Measurements from ENCODE around the gene TEX52.

DNA sequence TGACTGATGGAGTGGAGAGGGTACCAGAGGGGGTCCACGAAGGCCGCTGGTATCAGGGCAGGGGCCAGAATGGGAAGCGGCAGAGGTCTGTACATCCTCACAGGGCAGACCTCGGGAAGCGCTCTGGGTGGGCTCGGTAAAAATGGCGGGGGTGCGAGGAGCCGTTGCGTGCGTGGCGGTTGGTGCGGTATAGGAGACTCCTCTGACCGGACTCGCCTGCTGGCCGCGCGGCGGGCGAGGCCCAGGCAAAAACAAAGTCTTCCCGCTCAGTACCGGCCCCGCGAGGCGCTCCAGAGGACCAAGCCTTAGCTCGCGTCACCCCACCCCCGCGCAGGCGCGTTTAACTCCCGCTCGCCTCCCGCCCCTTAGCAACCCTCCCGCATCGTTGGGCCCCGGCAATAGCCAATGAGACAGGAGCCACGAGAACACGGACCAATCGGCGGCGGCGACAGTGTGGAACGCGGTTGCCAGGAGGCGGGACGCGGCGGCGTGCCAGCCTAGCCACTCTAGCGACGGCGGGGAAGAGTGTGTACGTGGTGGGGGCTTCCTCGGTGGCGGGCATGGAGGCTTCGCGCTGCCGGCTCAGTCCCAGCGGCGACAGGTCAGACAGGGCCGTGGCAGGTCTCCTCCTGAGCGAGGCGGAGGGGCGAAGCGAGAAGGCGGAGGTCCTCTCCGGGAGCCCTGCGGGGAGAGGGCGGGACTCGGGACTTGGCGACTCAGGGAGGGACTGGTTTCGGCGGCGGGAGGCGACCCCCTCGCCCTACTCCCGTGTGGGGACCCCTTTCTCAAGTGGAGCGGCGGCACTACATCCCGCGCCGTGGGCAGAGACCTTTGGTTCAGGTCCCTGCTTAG is 33.8 kb upstream of the TEX52 start, which contains the start of gene TULP3:
- TF ChIP-seq, protein P1, sequence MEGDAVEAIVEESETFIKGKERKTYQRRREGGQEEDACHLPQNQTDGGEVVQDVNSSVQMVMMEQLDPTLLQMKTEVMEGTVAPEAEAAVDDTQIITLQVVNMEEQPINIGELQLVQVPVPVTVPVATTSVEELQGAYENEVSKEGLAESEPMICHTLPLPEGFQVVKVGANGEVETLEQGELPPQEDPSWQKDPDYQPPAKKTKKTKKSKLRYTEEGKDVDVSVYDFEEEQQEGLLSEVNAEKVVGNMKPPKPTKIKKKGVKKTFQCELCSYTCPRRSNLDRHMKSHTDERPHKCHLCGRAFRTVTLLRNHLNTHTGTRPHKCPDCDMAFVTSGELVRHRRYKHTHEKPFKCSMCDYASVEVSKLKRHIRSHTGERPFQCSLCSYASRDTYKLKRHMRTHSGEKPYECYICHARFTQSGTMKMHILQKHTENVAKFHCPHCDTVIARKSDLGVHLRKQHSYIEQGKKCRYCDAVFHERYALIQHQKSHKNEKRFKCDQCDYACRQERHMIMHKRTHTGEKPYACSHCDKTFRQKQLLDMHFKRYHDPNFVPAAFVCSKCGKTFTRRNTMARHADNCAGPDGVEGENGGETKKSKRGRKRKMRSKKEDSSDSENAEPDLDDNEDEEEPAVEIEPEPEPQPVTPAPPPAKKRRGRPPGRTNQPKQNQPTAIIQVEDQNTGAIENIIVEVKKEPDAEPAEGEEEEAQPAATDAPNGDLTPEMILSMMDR (IDR thresholded peaks at IDR 0.05; ENCODE audit: insufficient read depth, low read length, poor library complexity, severe bottlenecking), result no peak
- no peak for TF ChIP-seq EZH2phosphoT487 (conservative IDR thresholded peaks at IDR 0.05; ENCODE audit: low read length)
